ENCODE data around the gene CLTB. TPM values are rescaled to one million over a fixed set of nuclear protein-coding genes. Genes with fewer than 3 reads are reported as not detected.

CLTB gene
- total and polyA plus RNA-seq, 2 experiments from 2014 or later, result 26.8 to 34.0 TPM

DNA sequence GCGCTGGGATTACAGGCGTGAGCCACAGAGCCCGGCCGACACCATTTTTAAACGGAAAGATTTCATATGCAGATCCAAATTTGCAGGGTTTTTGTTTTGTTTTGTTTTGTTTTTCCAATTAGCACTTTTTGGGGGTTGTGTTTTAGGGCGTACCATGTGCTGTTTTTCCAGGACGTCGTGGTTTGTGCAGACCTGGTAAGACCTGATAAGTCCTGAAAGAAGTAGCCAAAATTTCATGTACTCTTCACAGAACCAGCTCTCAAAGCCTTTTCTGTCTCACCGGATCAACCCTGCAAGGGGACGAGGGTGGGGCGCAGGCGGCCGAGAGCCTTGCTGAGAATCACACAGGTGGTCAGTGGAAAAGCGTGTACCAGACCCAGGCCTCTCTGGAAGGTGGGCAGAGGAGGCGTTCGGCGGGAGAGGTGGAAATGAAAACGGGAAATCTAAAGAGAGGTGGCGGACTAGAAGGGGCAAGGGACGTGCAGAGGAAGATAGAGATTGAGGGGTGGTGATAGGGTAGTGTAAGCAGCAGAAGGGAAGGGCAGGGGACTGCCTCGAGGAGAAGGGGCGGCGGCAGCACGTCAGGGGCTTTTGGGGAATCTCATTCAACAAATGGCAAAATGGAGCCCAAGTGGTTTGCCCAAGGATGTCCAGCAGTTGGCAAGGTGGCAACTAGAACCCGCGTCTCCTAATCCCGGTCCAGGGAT lies 30.7 kb upstream of the CLTB start:
- TF ChIP-seq JUNB (IDR thresholded peaks at IDR 0.05; ENCODE audit: unreplicated experiment) (no peak), CREB1 (CRISPR knock-in tag; IDR thresholded peaks at IDR 0.05; ENCODE audit: low read depth) (no peak), REST (IDR thresholded peaks at IDR 0.05; ENCODE audit: unreplicated experiment) (no peak), ZNF331 (CRISPR knock-in tag; IDR thresholded peaks at IDR 0.05; ENCODE audit: low read depth) (no peak), STAT1 (IDR thresholded peaks at IDR 0.05; ENCODE audit: unreplicated experiment) (no peak), NANOG (IDR thresholded peaks at IDR 0.05; ENCODE audit: borderline replicate concordance) (no peak), POLR2AphosphoS5 (IDR thresholded peaks at IDR 0.05; ENCODE audit: low read depth) (no peak), EZH2 (IDR thresholded peaks at IDR 0.05; ENCODE audit: low read depth, unreplicated experiment) (no peak), ETS1 (IDR thresholded peaks at IDR 0.05) (no peak), ZNF114 (CRISPR knock-in tag; IDR thresholded peaks at IDR 0.05) (no peak), EZH2phosphoT487 (IDR thresholded peaks at IDR 0.05; ENCODE audit: unreplicated experiment) (no peak)
- TF ChIP-seq, protein P1, sequence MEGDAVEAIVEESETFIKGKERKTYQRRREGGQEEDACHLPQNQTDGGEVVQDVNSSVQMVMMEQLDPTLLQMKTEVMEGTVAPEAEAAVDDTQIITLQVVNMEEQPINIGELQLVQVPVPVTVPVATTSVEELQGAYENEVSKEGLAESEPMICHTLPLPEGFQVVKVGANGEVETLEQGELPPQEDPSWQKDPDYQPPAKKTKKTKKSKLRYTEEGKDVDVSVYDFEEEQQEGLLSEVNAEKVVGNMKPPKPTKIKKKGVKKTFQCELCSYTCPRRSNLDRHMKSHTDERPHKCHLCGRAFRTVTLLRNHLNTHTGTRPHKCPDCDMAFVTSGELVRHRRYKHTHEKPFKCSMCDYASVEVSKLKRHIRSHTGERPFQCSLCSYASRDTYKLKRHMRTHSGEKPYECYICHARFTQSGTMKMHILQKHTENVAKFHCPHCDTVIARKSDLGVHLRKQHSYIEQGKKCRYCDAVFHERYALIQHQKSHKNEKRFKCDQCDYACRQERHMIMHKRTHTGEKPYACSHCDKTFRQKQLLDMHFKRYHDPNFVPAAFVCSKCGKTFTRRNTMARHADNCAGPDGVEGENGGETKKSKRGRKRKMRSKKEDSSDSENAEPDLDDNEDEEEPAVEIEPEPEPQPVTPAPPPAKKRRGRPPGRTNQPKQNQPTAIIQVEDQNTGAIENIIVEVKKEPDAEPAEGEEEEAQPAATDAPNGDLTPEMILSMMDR (conservative IDR thresholded peaks at IDR 0.05; ENCODE audit: low read depth in 2 of 2), result no peak
- TF ChIP-seq, protein P2, sequence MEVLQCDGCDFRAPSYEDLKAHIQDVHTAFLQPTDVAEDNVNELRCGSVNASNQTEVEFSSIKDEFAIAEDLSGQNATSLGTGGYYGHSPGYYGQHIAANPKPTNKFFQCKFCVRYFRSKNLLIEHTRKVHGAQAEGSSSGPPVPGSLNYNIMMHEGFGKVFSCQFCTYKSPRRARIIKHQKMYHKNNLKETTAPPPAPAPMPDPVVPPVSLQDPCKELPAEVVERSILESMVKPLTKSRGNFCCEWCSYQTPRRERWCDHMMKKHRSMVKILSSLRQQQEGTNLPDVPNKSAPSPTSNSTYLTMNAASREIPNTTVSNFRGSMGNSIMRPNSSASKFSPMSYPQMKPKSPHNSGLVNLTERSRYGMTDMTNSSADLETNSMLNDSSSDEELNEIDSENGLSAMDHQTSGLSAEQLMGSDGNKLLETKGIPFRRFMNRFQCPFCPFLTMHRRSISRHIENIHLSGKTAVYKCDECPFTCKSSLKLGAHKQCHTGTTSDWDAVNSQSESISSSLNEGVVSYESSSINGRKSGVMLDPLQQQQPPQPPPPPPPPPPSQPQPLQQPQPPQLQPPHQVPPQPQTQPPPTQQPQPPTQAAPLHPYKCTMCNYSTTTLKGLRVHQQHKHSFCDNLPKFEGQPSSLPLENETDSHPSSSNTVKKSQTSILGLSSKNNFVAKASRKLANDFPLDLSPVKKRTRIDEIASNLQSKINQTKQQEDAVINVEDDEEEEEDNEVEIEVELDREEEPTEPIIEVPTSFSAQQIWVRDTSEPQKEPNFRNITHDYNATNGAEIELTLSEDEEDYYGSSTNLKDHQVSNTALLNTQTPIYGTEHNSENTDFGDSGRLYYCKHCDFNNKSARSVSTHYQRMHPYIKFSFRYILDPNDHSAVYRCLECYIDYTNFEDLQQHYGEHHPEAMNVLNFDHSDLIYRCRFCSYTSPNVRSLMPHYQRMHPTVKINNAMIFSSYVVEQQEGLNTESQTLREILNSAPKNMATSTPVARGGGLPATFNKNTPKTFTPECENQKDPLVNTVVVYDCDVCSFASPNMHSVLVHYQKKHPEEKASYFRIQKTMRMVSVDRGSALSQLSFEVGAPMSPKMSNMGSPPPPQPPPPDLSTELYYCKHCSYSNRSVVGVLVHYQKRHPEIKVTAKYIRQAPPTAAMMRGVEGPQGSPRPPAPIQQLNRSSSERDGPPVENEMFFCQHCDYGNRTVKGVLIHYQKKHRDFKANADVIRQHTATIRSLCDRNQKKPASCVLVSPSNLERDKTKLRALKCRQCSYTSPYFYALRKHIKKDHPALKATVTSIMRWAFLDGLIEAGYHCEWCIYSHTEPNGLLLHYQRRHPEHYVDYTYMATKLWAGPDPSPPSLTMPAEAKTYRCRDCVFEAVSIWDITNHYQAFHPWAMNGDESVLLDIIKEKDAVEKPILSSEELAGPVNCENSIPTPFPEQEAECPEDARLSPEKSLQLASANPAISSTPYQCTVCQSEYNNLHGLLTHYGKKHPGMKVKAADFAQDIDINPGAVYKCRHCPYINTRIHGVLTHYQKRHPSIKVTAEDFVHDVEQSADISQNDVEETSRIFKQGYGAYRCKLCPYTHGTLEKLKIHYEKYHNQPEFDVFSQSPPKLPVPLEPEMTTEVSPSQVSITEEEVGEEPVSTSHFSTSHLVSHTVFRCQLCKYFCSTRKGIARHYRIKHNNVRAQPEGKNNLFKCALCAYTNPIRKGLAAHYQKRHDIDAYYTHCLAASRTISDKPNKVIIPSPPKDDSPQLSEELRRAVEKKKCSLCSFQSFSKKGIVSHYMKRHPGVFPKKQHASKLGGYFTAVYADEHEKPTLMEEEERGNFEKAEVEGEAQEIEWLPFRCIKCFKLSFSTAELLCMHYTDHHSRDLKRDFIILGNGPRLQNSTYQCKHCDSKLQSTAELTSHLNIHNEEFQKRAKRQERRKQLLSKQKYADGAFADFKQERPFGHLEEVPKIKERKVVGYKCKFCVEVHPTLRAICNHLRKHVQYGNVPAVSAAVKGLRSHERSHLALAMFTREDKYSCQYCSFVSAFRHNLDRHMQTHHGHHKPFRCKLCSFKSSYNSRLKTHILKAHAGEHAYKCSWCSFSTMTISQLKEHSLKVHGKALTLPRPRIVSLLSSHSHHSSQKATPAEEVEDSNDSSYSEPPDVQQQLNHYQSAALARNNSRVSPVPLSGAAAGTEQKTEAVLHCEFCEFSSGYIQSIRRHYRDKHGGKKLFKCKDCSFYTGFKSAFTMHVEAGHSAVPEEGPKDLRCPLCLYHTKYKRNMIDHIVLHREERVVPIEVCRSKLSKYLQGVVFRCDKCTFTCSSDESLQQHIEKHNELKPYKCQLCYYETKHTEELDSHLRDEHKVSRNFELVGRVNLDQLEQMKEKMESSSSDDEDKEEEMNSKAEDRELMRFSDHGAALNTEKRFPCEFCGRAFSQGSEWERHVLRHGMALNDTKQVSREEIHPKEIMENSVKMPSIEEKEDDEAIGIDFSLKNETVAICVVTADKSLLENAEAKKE (CRISPR knock-in tag; IDR thresholded peaks at IDR 0.05), result no peak
- Histone ChIP-seq H3K27me3 (ENCODE audit: insufficient read depth) (no peaks in the 10 kb centered on the region), H3K27ac (ENCODE audit: low read depth) (peak overlapping the region; percentile 92), H3K36me3 (ENCODE audit: insufficient read depth) (no peaks in the 10 kb centered on the region), H3K9me2 (ENCODE audit: insufficient read depth) (no peaks in the 10 kb centered on the region), H3K79me2 (replicated peaks; ENCODE audit: insufficient read depth) (peaks cover 35% of the 10 kb centered on the region), H3K4me2 (peak overlapping the region; percentile 100), H4K20me1 (replicated peaks; ENCODE audit: insufficient read depth) (peaks cover 24% of the 10 kb centered on the region; the same call in 1 of the 2 replicates), H3F3A (replicated peaks; ENCODE audit: low read depth) (peaks cover 8% of the 10 kb centered on the region), H3K4me1 (ENCODE audit: insufficient read depth) (peaks cover 8% of the 10 kb centered on the region), H3K4me3 (peak overlapping the region; percentile 88), H2AFZ (peak overlapping the region; percentile 69)
- Mint-ChIP-seq H3K27me3 (ENCODE audit: insufficient read depth, low read depth, poor library complexity) (peaks cover 30% of the 10 kb centered on the region), H3K4me3 (peak overlapping the region; percentile 94), H3K9me3 (no peaks in the 10 kb centered on the region), H3K27ac (peak overlapping the region; percentile 99), H3K36me3 (ENCODE audit: low read depth) (no peaks in the 10 kb centered on the region; the same call in 2 of the 3 replicates), H3K4me1 (peaks cover 12% of the 10 kb centered on the region)
- peak; percentile 15 for ATAC-seq
- DNase-seq (ENCODE audit: low spot score), result peak; percentile 36
